Epidermal melanocyte (primary cell): ENCODE results near the gene BSDC1.

ENCODE experiments used
- DNase-seq: peaks from one replicate; pipeline ENCODE4 v3.0.0; 2011; ENCODE audit warnings: low spot score; ENCODE audit not compliant: insufficient read length

BSDC1 gene

DNA sequence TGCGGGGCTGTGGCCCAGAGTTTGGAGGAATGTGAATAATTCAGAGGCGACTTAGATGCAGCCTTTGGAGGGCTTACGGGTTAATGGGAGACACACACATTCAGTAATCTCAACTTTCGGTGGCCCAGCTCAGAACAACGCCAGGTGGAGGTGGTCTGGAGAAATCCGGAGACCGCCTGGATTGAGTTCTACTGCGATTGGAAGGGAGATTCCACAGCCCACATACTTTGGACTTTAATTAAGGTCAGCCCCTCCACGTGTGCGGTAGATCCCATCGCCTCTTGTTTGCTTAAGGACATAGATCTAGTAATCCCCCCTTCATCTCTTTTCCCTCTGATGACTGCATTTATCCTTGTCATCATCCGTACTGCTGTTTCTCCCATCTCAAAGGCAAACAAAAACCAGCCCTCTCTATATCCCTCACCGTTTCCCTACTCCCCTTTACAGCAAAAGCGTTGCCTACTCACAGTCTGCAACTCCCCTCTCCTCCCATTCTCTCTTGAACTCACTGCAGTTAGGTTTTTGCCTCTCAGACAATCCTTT lies 720 bp upstream of the BSDC1 start:
- no peak for DNase-seq

DNA sequence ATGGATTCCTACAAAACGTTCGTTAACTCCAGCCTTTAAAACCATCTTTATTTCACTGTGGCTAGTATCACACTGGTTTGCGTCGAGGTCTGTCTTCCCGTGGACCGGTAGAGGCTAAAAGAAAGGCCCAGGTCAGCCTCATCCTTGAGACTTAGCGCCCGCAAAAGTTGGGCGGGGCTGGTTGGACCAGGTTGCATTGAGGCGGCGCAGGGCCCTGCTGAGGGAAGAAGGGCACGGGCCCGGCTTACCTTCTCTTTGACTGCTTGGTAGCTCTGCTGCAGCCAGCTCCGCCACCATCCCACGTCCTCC lies 455 bp downstream of the BSDC1 start:
- no peak for DNase-seq

DNA sequence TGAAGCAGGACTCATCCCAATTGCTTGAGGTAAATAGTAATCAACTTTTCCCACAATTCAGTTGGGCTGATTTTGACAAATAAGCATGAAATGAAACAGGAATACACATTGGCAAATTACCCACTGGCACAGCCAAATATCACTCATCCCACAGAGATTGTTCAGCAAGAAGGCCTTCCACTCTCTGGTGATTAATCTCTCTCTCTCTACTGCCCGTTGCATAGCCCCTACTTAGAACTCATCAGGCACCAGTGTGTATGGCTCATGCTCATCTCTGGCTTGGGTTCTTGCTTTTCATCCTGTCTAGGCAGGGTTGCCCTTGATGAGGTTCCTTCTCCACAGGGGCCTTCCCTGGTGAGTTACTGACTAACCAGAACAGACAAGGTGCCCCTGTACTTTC lies 1.1 kb downstream of the BSDC1 start:
- DNase-seq: no peak

DNA sequence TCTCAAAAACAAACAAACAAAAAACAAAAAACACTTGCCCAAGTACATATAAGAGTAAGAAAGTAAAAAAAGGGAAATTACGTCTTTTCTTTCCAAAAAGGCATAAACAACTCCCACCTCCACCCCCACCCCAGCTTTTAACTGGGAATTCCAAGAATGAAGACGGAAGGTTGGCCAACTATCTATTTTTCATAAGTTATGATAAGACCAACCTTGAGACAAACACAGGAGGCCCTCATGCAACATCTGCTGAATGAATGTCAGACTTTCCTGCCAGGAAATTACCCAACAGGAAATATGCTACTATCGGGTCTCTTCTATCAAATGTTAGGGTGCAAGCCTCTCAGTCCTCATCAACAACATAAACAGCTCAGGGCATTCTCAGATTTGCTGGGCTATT lies 1.9 kb downstream of the BSDC1 start:
- no peak for DNase-seq

DNA sequence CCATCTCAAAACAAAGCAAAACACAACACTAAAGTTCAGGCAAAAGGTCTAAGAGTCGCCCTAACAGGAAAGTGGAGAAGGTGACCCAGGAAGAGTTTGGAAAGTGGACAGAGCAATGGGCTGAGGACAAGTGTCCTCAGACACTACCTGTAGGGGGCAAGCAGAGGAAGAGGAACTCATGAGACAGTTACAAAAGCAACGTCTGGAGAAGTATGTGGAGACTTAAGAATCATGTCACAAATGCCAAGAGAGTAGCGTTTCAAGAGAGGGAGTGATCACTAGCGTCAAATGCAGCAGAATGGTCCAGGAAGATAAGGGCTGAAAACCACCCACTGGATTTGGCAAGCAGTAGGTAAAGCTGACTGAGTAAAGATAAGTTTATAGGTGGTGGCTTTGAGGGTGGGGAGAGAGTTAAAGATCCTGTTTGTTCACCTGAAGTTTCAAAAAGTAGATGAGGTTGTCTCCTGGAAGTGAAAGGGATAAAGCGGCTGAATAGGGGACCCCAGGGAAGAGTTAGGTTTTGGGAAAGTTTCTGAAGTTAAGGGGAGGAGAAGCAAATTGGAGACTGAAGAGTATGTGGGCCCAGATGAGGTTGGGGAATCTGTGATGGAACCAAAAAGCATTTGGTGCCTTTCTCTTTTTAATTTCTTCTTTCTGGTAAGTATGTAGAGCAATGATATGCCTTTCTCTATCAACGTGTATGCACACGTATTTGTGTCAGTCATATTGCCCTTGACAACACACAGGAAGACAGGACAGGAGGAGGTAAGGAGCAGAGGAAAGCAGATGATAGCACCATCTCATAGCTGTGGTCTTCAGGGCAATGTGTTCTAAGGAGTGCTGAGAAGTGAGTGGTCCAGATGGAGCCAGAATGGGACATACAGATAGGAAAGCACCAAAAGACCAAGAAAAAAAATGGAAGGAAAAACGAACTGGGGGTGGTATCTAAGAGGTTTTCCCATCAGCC lies 3.1 kb downstream of the BSDC1 start:
- DNase-seq: no peak

DNA sequence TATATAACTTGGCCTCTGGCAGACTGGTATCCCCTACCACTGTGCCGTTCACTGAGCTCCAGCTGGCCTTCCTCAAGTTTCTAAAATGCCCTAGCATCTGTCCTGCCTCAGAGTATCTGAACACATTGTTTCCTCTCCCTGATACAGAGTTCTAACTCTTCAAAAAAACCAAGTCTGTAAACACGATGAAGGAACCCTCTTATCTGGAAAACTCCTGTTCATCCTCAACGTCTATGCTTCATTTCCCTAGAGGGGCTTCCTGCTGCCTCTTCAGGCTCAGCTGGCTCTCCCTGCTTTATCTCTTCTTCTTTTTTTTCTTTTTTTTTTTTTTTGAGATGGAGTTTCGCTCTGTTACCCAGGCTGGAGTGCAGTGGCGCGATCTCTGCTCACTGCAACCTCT lies 5.6 kb downstream of the BSDC1 start:
- no peak for DNase-seq

DNA sequence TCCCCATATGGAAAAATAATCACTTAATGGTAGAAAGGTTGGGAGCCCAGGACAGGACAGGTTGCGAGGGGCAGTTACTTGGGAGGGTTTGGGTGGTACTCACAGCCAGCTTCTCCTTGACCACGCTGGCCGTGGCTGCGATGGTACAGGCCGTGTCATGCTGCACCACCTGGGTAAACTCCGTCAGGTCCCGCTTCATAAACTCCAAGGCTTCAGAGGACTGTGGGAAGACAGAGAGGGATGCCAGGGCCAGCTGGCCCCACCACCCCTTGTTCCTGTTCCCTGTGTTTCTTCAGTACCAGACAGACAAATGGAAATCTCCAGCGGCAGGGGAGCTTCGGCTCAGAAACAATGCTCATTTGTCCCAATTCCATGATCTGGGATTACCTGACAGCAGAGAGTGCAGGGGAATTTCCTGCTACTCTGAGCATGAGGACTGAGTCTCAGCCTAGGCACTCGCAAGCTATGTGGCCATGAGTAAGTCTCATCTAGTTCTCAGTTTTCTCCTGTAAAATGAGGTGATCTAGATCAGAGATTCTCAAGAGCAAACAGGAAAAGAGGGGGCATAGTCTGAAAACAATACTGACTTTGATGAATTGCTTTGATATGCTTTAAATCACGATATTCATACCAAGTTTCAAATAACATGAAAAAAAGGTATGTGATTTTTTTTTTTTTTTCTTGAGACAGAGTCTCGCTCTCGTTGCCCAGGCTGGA lies 7.4 kb downstream of the BSDC1 start:
- no peak for DNase-seq

DNA sequence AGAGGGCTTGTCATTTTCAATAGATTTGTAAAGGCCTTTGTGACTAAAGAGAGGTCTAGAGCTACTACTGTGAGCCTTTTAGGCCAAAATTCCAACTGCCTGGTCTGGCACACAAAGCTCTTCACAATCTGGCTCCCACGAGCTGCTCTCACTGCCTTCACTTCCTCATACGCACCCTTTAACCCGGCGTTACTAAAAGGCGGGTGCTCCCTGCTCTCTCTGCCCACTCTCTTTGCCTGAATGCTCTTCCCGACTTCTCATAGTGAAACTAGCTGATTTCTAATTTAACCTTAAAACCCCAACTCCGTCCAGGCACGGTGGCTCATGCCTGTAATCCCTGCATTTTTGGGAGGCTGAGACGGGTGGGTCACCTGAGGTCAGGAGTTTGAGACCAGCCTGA lies 14.2 kb downstream of the BSDC1 start:
- no peak for DNase-seq

DNA sequence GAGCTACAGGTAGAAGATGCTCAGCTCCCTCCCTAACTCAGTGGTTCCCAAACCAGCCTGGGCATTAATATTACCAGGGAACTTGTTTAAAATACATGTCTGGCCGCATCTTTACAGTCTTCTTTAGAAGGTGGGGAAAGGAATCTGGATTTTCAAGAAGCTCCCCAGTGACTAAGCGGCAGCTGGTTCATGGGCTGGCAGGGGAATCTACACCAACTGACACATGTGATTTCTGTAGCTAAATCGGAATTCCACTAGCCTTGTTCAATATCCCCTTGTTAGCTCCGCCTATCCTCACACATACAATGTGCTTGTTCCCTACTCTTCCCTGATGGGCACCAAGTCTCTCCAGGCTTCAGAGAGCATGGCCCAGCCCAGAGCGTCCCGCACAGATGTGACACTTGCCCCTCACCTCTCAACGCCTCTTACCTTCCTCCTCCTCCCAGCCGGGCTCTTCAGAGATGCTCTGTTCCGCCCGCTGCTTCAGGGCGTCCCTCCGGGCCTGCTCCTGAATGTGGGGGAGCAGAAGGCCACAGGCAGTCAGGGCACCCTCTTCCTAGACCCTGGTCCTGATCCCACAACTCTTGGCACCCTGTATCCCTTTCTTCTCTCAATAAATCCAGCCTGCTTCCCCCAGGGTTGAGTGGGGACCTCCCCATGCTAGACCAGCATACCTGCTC lies 16.6 kb downstream of the BSDC1 start:
- DNase-seq: no peak

DNA sequence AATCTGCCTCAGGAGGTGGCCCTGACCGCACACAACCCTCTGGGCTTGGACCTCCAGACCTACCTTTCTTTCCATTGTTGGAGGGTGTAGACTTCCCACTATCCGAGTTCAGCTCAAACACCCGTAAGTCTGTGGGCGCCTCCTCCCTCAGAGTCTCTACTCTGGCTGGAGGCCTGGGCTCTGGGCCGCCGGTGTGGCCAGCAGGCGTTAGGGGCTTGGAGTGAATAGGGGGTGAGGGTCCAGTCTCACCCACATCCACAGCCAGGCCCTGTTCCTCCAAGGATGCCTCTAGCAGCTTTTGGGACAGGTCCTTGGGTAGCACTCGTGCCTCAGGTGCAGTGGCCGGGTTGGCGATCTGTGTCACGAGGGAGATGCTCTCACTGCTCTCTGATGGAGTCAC lies 18.0 kb downstream of the BSDC1 start:
- DNase-seq: no peak

DNA sequence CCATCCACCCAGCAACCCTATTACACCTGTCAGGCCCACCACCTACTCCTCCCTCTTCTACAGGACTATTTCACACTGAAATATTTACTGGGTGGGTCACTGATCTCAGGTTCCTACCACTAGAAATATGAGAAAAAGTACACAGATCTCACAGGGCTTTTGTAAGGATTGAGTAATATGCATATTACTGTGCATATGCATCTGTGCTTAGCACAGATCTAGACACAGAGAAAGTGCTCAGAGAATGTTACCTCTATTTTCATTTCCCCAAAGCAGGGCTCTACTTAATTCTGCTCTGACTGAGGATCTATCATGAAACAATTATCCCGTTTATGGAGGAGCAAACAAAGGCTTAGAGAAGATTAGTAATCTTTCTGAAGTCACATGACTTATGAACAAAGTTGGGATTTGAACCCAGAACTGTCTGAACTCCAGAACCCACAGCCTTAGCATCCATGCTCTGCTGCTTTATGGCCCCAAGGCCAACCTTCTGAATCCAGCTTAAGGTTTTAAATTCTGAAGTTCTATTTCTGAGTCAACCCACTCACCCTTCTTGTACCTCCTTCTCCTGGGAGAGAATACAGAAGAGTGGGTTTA lies 20.1 kb downstream of the BSDC1 start:
- DNase-seq: no peak

DNA sequence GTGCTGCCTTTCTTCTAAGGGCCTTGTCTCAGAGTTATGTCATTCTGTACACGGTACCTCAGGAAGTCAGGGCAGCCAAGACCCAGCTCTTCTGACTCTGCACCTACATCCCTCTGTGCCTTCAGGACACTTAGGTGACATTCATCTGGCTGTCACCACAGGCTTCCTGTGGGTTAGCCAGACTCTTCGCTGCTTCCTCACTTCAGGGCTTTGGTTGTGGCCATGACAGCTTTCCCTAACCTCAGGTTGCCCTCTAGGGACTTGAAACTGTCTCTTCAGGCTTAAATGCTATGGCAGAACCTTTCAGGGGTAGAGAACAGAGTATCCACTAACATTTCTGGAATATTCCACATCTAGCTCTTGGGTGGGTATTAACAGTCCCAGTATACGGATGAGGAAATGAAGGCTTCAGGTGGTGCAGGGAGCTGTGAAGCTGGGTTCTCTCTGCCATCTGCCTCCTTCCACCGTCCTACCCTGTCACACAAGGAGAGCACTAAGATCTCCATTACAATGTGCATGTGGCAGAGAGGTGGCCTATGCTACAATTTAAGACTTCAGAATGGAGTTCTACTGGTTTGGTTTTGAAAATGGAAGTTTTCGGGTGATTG lies 22.0 kb downstream of the BSDC1 start:
- no peak for DNase-seq

DNA sequence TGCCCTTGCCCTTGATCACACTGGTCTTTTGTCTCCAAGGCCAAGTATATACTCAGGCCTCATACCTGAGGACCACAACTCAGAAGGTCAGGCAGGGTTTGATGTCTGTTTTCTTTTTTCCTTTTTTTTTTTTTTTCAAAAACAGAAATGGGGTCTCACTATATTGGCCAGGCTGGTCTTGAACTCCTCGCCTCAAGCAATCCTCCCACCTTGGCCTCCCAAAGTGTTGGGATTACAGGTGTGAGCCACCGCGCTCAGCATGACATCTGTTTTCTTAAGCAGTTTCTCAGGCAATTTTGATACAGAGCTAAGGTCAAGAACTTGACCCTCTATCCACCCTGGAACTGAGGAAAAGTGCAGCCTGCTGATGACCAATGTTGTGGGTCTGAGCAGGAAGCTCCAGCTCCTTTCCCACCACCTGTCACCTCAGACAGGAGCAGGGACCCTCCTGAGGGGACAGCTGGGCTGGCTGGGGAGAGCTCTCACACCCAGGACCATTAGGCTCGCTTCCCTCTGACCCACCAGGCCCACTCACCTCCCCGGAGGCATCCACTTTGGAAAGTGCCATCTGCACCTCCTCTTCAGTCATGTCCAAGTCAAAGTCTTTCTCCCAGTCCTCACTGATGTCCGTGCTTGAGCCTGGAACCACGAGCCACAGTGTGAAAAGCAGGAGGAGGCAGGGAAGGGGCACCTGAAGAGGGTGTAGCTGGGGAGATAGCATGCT lies 26.2 kb downstream of the BSDC1 start:
- no peak for DNase-seq

DNA sequence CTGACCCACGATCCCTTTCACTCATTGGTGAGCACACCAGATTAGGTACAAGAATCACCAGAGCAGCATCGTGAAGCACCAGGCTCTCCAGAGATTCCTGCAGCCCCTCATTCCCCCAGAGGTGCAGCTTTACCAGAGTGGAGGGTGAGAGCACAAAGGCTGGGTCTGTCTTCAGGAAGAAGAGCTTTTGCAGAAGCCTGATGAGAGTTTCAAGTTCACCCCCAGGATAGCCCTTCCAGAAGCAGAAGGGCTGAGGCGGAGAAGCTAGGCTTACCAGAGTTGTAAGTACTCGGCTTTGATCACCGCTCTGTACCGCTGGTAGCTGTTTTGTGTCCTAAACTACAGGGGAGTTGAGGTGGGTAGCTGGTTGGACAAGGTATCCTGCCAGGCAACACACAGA lies 28.8 kb downstream of the BSDC1 start:
- no peak for DNase-seq

DNA sequence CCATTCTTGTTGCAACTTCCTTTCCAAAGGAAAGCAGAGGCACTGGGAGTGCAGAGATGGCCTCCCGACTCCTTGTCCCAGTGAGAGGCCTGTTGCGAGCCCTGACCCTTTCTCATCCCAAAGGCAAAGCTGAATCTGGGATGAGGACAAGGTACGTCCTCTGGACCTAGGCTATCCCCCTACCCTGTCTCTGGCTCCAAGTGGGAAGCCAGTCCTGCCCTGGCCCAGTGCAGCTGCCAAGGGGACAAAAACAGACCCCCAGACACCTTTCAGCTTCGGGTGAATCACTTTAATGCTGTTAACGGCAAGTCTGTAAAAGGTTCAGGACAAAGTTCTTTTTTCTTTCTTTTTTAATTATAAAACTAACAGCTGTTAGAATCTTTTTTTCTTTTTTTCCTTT lies 29.4 kb downstream of the BSDC1 start:
- no peak for DNase-seq

DNA sequence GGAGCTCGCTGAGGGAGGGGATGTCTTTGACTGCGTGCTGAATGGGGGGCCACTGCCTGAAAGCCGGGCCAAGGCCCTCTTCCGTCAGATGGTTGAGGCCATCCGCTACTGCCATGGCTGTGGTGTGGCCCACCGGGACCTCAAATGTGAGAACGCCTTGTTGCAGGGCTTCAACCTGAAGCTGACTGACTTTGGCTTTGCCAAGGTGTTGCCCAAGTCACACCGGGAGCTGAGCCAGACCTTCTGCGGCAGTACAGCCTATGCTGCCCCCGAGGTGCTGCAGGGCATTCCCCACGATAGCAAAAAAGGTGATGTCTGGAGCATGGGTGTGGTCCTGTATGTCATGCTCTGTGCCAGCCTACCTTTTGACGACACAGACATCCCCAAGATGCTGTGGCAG lies 30.5 kb downstream of the BSDC1 start:
- no peak for DNase-seq

DNA sequence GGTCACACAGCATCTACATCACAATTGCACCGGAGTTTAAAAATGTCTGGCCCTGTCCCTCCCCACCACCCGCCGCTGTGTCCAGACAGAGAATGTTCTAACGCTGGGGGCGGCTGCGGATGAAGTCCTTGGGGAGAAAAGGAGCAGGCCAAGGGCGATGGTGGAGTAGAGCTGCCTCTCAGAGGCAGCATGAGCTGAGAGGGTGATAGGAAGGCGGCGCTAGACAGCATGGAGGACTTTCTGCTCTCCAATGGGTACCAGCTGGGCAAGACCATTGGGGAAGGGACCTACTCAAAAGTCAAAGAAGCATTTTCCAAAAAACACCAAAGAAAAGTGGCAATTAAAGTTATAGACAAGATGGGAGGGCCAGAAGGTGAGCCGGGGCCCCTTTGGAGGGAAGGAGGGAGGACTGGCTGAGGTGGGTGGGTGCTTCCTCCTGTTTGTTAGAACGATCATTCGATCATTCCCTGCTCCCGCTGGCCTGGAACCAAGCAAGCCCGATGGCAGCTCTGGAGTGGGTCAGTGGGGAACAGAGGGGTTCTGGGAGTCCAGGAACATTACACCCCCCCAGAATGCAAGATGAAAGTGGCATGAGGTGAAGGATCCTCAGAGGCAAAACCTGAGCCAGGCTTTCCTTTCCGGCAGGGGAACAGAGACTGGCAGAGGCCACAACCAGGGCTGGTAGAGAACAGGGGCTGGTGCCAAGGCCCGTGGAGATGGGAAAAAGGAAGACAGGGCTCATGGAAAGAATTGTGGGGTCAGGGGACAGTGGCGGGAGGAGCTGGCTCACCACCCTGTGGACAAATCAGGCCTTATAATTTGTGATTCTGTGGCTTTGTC lies 31.5 kb downstream of the BSDC1 start, which contains the start of the genes FAM229A and TSSK3:
FAM229A (minus strand) TSS at position 12 of the 840 bp plus-strand sequence. CDS start 394 bp downstream, outside the sequence.
TSSK3 (plus strand) TSS at position 66 of the 840 bp plus-strand sequence; CDS start at position 229, 163 bp downstream.
- DNase-seq: peak; percentile 9

DNA sequence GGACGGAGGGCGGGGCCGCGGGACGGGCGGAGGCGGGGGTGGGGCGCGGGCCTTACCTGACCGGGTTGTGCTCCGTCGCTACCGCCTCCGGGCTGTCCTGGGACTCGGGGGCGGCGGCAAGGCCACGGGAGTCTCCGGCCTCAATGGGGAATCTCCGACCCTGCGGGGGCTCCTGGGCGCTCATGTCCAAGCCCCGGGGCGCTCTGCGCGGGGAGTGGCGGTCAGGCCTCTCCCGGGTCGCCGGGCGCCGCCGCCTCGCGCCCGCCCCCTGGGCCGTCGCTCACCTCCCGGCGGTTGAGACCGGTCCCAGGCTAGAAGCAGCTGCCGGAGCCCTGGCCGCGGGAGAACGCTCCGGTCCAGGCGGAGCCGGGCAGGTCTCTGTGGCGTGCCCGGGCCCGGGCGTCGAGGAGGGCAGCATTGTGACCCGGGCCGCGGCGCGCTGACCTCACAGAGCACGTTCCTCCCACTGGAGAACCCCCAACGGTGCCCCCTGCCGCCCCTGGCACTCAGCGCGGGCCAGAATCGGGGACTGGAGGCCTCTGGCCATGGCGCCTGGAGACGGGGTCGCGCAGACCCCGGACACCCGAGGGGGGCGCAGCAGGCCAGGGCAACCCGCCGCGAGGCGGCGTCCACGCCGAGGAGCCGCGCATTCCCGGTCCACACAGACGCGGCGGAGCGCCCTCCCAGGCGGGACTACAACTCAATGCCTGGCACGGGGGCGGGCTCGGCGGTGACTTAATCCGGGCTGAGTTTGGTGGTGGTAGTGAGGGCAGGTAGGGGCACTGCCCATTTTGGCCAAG lies 32.4 kb downstream of the BSDC1 start:
- DNase-seq: peak; percentile 34

DNA sequence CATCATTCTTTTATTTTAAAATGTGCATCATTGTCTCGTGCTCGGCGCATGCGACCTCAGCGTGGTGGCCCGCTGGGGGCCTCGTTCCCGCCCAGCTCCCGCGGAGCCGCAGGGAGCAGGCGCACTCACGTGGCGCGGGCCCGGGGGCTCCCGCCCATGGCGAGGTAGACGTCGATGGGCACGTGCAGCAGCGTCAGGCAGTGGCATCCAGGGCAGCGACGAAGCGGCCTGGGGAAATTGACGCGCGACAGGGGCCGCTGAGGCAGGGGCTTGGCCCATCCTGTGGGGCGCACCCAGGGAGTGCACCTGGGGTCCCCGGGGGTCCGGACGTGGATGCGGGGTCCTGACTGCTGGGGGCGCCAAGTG lies 33.0 kb downstream of the BSDC1 start:
- DNase-seq: no peak
